ENCODE results near the gene TNS2. TPM values are rescaled to one million over a fixed set of nuclear protein-coding genes. Genes with fewer than 3 reads are reported as not detected.

The TNS2 gene
- total RNA-seq, 1 donor from 2014 or later, result 21.9 TPM

DNA sequence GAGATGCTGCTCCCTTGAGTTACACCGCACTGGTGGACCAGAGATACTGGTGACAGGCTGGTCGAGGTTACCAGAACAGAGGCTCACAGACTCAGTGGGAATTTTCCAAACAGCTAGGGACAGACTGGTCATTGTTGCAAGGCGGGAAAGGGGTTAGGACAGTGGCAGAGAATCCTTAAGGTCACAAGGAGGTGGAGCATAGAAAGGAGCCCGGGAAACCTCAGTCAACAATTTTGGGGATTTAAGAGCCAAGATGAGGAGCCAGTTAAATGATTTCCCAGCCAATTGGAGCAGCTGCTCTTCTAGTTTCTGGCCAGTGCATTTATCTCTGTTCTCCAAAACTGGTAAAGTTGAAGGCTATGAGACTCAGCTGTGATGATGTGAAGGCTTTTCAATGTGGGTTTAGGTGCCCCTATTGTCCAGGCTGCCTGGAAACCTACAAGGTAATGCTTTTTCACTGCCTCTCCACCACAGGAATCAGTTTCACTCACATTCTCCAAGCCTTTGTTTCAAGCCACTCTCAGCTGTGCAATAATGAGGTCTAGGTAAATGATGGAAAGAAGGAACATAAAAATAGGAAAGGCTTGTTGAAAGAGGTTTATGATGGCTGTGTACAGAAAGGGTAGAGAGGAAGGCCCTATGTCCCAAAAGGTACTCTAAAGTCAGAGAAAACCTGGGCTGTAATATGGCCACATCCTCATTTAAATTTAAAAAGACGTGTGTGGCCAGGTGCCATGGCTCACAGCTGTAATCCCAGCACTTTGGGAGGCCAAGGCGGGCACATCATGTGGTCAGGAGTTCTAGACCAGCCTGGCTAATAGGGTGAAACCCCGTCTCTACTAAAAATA is 7.0 kb upstream of the TNS2 start:
- H3K36me3 ChIP-seq (ENCODE audit: control insufficient read depth in 3 of 3, insufficient read depth in 3 of 3, low read length in 3 of 3), result peaks cover 9 to 22% (median 20%) of the 10 kb centered on the region in 3 donors
- no peaks in the 10 kb centered on the region for H3K27me3 ChIP-seq (ENCODE audit: control insufficient read depth in 3 of 3, insufficient read depth in 3 of 3, low read length in 3 of 3)
- no peaks in the 10 kb centered on the region for H3K9me3 ChIP-seq (ENCODE audit: control insufficient read depth in 3 of 3, low read length in 3 of 3)
- H3K27ac ChIP-seq (ENCODE audit: low read depth, low read length), result peak overlapping the region; percentile 14
- H3K4me1 ChIP-seq (ENCODE audit: control insufficient read depth in 3 of 3, insufficient read depth in 3 of 3, low read length in 3 of 3), result peaks cover 32 to 37% (median 35%) of the 10 kb centered on the region in 3 donors
- no peak overlapping the region for H3K9ac ChIP-seq (ENCODE audit: low read depth in 1 of 3, low read length in 3 of 3)
- H3K4me3 ChIP-seq (ENCODE audit: low read length in 3 of 3), result no peak overlapping the region

DNA sequence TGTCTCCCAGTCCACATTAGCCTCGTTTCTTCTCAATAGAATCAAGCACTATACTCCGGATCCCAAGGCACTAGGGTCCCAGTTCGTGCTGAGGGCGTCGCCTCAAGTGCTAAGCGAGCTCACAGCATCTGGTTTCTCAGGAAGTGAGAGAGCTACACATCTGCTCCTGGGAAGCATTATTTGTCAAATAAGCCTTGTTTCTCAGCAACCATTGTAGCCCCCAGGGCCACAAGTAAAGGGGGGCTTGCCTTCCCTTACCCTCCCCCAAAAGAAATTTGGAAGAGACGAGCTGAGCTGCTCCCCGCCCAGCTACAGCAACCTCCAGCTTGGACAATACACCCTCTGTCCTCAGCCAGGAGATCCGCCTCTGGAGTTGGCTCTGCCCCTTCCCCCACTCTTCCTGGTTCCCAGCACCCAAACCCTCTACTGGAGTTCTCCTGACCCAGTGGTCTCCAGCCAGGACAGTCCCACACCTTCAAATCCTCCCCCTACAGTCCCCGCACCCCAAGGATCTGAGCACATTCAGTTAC is 5.7 kb upstream of the TNS2 start:
- peaks cover 6 to 11% (median 10%) of the 10 kb centered on the region in 3 donors for H3K36me3 ChIP-seq (ENCODE audit: control insufficient read depth in 3 of 3, insufficient read depth in 3 of 3, low read length in 3 of 3)
- H3K27me3 ChIP-seq (ENCODE audit: control insufficient read depth in 3 of 3, insufficient read depth in 3 of 3, low read length in 3 of 3), result no peaks in the 10 kb centered on the region
- peak overlapping the region in 2 of 3 donors; percentile 35 to 60 for H3K4me3 ChIP-seq (ENCODE audit: low read length in 3 of 3)
- peaks cover 44 to 48% (median 45%) of the 10 kb centered on the region in 3 donors for H3K4me1 ChIP-seq (ENCODE audit: control insufficient read depth in 3 of 3, insufficient read depth in 3 of 3, low read length in 3 of 3)
- peak overlapping the region; percentile 99 for H3K27ac ChIP-seq (ENCODE audit: low read depth, low read length)
- H3K9ac ChIP-seq (ENCODE audit: low read depth in 1 of 3, low read length in 3 of 3), result peak overlapping the region; percentile 19 to 33 (median 19)
- no peaks in the 10 kb centered on the region for H3K9me3 ChIP-seq (ENCODE audit: control insufficient read depth in 3 of 3, low read length in 3 of 3)

DNA sequence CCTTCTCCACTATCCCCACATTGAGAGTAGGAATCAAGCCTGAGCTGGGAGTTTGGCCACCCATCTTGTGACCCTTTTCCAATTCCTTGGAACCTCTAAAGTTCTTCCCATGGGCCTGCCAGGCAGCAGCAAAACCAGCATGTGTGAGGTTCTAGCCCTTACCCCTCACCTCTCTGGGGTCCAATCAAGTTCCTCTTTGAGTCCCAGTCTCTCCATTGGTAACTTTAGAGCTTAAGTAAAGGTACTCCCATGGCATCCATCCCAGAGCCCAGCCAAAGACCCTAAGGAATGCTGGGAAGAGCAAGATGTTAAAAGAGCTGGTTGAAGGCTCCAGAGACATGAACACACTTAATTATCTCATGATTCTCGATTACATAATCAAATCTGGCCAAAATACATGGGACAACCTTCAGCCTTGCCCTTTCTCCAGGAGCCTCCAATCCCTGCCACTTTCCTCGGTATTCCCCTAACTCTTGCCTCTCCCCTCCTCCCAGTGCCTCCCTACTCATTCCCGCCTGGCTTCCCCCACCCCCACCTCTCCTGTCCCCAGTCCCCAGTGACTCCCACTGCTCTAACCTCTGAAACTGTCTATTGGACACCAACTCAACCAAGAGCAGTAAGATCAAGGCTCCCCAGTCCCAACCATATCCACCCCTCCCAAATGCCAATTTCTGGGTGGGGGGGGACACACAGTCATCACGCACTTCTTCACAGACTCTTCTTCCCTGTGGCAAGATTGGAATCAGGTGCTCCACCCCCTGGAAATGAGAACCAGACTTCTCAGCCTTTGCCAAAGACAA is 4.8 kb upstream of the TNS2 start:
- Histone ChIP-seq H3K27ac (ENCODE audit: low read depth, low read length) (peak overlapping the region; percentile 99), H3K9me3 (ENCODE audit: control insufficient read depth in 3 of 3, low read length in 3 of 3) (no peaks in the 10 kb centered on the region), H3K36me3 (ENCODE audit: control insufficient read depth in 3 of 3, insufficient read depth in 3 of 3, low read length in 3 of 3) (peaks cover 0 to 3% (median 2%) of the 10 kb centered on the region in 3 donors), H3K9ac (ENCODE audit: low read depth in 1 of 3, low read length in 3 of 3) (peak overlapping the region in 2 of 3 donors; percentile 33 to 98), H3K27me3 (ENCODE audit: control insufficient read depth in 3 of 3, insufficient read depth in 3 of 3, low read length in 3 of 3) (no peaks in the 10 kb centered on the region), H3K4me1 (ENCODE audit: control insufficient read depth in 3 of 3, insufficient read depth in 3 of 3, low read length in 3 of 3) (peaks cover 51 to 56% (median 54%) of the 10 kb centered on the region in 3 donors), H3K4me3 (ENCODE audit: low read length in 3 of 3) (peak overlapping the region; percentile 22 to 95 (median 94))

DNA sequence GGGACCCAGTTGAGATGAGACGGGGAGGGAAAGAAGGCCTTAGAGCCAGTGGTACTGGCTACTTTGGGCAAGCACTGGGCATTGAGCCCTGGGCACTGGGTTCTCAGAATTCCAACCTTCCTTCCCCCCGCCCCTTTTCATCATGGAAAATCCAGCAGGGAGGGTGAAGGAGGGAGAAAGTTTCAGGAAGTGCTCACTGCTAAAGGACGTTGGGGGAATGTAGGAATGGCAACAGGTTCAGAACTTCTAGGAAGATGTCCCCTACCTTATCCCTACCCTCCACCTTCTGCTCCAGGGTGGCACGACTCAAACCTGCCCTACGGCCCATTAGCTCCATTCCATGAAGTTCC is 4.2 kb upstream of the TNS2 start:
- Histone ChIP-seq H3K4me3 (ENCODE audit: low read length in 3 of 3) (peak overlapping the region; percentile 94 to 96 (median 95)), H3K4me1 (ENCODE audit: control insufficient read depth in 3 of 3, insufficient read depth in 3 of 3, low read length in 3 of 3) (peaks cover 57 to 62% (median 59%) of the 10 kb centered on the region in 3 donors), H3K27ac (ENCODE audit: low read depth, low read length) (peak overlapping the region; percentile 99), H3K9ac (ENCODE audit: low read depth in 1 of 3, low read length in 3 of 3) (peak overlapping the region; percentile 98 to 99 (median 98)), H3K9me3 (ENCODE audit: control insufficient read depth in 3 of 3, low read length in 3 of 3) (no peaks in the 10 kb centered on the region), H3K36me3 (ENCODE audit: control insufficient read depth in 3 of 3, insufficient read depth in 3 of 3, low read length in 3 of 3) (peaks cover 0 to 3% (median 2%) of the 10 kb centered on the region in 3 donors), H3K27me3 (ENCODE audit: control insufficient read depth in 3 of 3, insufficient read depth in 3 of 3, low read length in 3 of 3) (no peaks in the 10 kb centered on the region)

DNA sequence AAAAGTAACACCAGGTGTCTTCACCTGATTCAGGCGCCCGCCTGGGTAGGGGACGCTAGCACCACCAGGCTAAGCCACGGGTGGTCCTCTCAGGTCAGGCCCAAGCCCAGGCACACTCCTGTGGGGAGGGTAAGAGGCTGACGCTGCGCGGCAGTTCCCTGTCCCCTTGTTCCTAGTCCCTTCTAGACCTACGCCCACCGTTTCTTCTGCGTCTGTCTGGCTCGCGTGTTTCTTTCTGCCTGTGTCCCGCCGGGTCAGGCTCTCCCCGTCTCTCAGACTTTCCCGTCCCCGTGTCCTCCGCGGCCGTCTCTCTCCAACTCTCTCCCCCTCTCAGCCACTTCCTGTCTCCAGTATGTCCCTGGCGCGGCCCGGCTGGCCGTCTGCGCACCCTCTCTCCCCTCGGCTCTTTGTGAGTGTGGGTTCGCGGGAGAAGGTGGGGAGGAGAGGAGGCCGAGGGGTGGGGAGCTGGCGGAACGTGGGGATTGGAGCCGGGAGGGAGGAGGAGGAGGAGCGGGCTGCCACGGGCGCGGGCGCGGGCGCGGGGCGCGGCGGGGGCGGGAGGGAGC is 3.1 kb upstream of the TNS2 start:
- Histone ChIP-seq H3K4me1 (ENCODE audit: control insufficient read depth in 3 of 3, insufficient read depth in 3 of 3, low read length in 3 of 3) (peaks cover 68 to 73% (median 70%) of the 10 kb centered on the region in 3 donors), H3K9ac (ENCODE audit: low read depth in 1 of 3, low read length in 3 of 3) (peak overlapping the region; percentile 98 to 99 (median 98)), H3K27ac (ENCODE audit: low read depth, low read length) (peak overlapping the region; percentile 99), H3K4me3 (ENCODE audit: low read length in 3 of 3) (peak overlapping the region; percentile 94 to 96 (median 95)), H3K9me3 (ENCODE audit: control insufficient read depth in 3 of 3, low read length in 3 of 3) (no peaks in the 10 kb centered on the region), H3K36me3 (ENCODE audit: control insufficient read depth in 3 of 3, insufficient read depth in 3 of 3, low read length in 3 of 3) (peaks cover 0 to 5% (median 2%) of the 10 kb centered on the region in 3 donors), H3K27me3 (ENCODE audit: control insufficient read depth in 3 of 3, insufficient read depth in 3 of 3, low read length in 3 of 3) (no peaks in the 10 kb centered on the region)

DNA sequence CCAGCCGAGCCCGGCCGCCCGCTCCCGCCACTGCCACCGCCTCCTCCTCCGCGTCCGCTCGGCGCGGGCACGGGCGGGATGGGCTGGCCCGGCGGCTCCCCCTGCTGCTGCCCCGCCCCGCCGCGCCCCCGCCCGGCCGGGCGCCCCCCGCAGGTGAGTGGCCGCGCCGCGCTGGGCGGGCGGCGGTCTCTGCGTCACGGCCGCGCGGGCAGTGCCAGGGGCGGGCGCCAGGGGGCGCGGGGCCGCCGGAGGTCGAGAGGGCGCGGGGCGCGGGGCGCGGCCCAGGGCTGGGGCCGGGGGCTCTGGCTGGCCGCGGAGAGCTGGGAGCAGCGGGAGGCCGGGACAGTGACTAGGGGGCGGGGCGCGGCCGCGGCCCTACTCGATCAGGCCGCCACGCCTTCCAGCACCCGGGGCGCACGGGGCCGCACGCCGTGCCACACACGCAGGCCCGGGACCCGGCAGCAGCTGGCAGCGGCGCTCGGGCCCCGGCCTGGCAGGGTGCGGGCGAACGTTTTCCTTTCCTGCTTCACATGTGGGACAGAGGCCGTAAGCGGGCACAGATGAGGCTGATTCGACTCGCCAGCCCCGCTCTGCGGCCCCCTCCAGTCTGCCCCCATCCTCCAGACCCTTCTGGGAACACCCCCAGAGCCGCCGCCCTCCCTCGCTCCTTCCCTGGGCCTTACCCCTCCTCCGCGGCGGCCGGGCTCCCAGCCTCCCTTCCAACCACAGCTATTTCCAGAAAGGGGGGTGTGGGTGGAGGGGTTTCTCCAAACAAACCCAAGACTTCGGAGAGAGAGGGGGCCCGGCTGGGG is 2.4 kb upstream of the TNS2 start:
- Histone ChIP-seq H3K9me3 (ENCODE audit: control insufficient read depth in 3 of 3, low read length in 3 of 3) (no peaks in the 10 kb centered on the region), H3K36me3 (ENCODE audit: control insufficient read depth in 3 of 3, insufficient read depth in 3 of 3, low read length in 3 of 3) (peaks cover 0 to 11% (median 5%) of the 10 kb centered on the region in 3 donors), H3K27ac (ENCODE audit: low read depth, low read length) (peak overlapping the region; percentile 99), H3K4me1 (ENCODE audit: control insufficient read depth in 3 of 3, insufficient read depth in 3 of 3, low read length in 3 of 3) (peaks cover 75 to 79% (median 77%) of the 10 kb centered on the region in 3 donors), H3K4me3 (ENCODE audit: low read length in 3 of 3) (peak overlapping the region; percentile 88 to 96 (median 94)), H3K9ac (ENCODE audit: low read depth in 1 of 3, low read length in 3 of 3) (peak overlapping the region; percentile 90 to 95 (median 92)), H3K27me3 (ENCODE audit: control insufficient read depth in 3 of 3, insufficient read depth in 3 of 3, low read length in 3 of 3) (no peaks in the 10 kb centered on the region)

DNA sequence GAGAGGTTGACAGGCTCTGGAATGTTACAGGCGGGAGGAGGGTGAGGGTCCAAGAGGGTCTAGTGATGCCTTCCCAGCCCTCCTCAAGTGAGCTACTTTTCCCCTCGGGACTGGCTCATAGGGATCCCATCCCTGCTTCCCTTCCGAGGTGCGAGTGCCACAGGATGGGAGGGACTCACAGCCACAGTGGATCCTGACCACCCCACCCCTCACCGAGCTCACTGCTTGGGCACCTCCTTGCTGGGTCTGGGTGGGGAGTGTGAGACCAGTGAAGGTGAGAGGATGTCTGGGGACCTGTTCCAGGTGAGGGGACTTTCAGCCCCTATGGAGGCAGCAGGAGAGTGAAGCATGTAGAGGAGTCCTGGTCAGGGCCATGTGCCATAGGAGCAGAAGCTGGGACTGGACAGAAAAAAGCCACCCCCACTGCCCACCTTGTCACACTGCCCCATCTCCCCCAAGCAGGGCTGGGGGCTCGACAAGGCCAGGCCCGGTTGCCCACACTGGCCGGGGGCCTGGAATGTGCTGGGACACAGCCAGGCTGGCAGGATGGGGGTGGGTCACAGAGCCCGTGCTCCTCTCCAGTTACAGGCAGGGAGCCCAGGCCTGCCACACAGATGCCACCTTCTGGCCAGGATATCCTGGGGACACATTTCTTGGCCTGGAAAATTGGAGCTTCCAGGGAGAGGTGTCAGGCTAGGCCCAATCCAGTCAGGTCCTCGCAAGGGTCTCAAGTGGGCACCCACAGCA is 1.7 kb upstream of the TNS2 start:
- H3K9ac ChIP-seq (ENCODE audit: low read depth in 1 of 3, low read length in 3 of 3), result peak overlapping the region; percentile 90 to 95 (median 92)
- no peaks in the 10 kb centered on the region for H3K9me3 ChIP-seq (ENCODE audit: control insufficient read depth in 3 of 3, low read length in 3 of 3)
- H3K4me1 ChIP-seq (ENCODE audit: control insufficient read depth in 3 of 3, insufficient read depth in 3 of 3, low read length in 3 of 3), result peaks cover 81 to 86% (median 82%) of the 10 kb centered on the region in 3 donors
- H3K36me3 ChIP-seq (ENCODE audit: control insufficient read depth in 3 of 3, insufficient read depth in 3 of 3, low read length in 3 of 3), result peaks cover 0 to 8% (median 6%) of the 10 kb centered on the region in 3 donors
- H3K4me3 ChIP-seq (ENCODE audit: low read length in 3 of 3), result peak overlapping the region; percentile 85 to 88 (median 87)
- H3K27ac ChIP-seq (ENCODE audit: low read depth, low read length), result peak overlapping the region; percentile 95
- H3K27me3 ChIP-seq (ENCODE audit: control insufficient read depth in 3 of 3, insufficient read depth in 3 of 3, low read length in 3 of 3), result no peaks in the 10 kb centered on the region

DNA sequence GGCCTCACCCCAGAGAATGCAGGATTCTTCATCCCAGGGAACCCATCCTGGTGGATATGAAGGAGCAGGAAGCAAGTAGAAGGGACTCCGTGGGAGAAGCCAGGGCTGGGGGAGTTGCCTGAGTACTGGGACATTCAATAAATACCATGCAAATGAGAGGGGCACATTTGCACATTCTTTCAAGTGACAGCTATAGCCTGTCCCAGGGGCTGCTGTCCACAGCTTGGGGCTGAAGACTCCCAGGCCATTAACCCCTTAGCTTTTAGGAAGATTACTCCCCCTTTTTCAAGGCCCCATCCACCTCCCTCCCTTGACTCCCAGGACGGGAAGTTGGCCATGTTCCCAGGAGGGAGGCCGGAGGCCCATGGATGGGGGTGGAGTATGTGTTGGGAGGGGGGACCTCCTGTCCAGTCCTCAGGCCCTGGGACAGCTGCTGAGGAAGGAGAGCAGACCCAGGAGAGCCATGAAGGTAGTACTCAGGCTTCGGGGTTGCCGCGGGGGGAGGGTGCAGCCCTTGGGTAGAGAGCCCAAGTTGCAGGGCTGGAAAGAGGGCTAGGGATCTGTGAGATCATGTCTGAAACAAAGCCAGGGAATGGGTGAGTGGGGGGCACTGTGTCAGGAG is 974 bp upstream of the TNS2 start:
- Histone ChIP-seq H3K9ac (ENCODE audit: low read depth in 1 of 3, low read length in 3 of 3) (peak overlapping the region; percentile 90 to 95 (median 92)), H3K27me3 (ENCODE audit: control insufficient read depth in 3 of 3, insufficient read depth in 3 of 3, low read length in 3 of 3) (no peaks in the 10 kb centered on the region), H3K36me3 (ENCODE audit: control insufficient read depth in 3 of 3, insufficient read depth in 3 of 3, low read length in 3 of 3) (peaks cover 0 to 8% (median 8%) of the 10 kb centered on the region in 3 donors), H3K4me3 (ENCODE audit: low read length in 3 of 3) (peak overlapping the region; percentile 85 to 88 (median 87)), H3K27ac (ENCODE audit: low read depth, low read length) (peak overlapping the region; percentile 95), H3K4me1 (ENCODE audit: control insufficient read depth in 3 of 3, insufficient read depth in 3 of 3, low read length in 3 of 3) (peaks cover 87 to 91% (median 87%) of the 10 kb centered on the region in 3 donors), H3K9me3 (ENCODE audit: control insufficient read depth in 3 of 3, low read length in 3 of 3) (no peaks in the 10 kb centered on the region)

All from skeletal muscle tissue (tissue), 4 donors.